NCI-H345 treated with DMSO at 0.1 percent for 48 hours (cell line): ENCODE data around the gene ZSCAN12.

Experiments
- DNase-seq: peaks from one replicate; lab custom pipeline; 2025; ENCODE audit not compliant: unreplicated experiment; lab: John Stamatoyannopoulos, UW

The ZSCAN12 gene

DNA sequence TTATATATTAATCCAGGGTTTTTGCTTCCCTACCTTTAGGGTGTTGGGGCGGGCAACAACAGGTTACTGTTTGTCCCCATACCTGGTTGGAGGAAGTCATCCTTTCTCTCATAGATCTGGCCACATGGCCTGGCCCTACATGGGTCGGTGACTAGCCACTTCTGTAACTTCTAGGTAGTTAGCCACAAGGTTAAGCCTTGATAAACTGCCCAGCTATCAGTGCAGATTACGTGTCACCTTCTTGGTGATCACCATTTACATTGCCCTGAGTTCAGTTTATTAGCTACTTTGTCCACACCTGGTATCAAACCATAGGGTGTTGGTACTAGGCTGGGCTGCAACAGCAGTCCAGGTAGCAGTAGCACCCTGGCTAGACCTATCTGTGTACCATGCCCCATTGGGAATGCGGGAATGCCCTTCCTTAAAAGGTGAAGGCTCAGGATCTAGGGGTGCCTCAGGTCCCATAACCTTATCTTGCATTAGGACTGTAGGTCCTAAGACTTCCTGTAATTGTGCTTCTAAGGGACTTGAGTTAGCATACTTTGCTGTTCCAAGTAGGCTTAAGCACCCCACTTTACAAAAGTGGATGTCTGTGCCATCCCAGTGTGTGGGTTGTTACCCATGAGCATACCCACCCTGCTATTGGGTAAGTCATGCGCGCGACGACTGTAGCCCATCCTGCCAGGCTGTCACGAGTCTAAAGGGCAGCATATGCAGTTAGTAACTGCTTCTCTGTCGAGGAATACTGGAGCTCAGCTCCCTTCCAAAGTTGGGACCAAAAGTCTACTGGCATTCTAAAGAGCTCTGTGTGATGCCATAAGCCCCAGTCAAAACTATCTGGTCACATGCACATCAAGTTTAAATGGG, 44.6 kb downstream of the ZSCAN12 start:
- no peak for DNase-seq

DNA sequence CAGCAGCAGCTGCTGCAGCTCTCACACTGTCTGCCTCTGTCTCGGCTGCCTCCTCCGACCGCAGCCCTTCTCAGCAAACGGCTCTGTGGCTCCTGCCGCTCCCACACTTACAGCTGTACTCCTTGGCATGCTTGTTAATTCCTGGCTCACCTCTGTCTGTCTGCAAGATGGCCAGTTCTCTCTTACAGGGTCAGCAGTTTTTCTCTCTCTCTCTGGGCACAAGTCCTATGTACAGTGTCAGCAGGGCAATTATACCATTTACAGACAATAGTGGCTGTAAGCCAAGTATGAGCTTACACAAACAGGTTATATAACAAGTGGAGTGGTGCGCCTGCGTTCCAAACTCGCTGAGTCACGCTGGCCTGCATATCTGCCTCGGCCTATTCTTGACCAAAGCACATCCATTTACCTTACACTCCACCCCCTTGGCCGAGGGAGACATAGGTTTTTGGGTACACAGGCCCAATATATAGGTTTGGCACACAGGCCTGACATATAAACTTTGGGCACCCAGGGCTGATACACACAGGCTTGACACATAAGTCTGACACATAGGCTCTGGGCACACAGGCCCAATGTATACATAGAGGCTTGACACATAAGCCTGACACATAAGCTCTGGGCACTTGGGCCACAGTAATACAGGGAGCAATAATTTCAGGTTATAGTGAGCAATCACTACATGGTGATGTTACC, 45.4 kb downstream of the ZSCAN12 start:
- no peak for DNase-seq

DNA sequence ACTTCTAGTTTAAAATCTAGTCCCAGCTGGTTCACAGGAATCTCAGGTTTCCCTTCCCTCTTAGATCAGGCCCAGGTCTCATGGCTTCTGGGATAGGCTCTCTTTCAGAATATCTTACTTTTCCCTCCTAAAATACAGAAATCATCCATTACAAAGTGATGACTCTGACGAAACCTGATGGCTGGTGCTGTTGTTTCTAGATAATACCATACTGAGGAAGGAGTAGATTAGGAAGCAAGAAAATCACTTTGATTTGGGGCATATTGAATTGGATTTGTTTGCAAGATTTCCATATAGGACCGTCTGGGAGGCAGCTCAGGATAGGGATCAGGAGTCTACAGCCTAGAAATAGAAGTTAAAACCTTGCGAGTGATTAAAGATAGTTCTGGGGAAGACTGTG, 46.2 kb downstream of the ZSCAN12 start:
- no peak for DNase-seq

DNA sequence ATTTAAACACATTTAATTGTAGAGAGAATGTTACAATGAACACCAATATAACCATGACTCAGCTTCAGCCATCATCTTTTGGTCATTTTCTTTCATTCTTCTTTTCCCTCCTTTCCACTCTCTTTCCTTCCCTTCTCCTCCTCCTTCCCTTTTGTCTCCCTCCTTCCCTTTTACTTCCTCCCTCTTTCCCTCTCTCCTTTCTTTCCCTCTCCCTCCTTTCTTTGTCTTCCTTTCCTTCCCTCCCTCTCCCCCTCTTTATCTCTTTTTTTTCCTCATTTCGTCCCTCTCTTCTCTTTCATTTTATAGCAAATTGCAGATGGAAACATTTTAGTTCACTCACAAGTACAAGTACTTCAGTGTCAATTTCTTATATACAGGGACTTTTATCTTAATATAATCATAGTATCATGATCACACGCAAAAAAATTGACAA, 48.0 kb downstream of the ZSCAN12 start:
- no peak for DNase-seq

DNA sequence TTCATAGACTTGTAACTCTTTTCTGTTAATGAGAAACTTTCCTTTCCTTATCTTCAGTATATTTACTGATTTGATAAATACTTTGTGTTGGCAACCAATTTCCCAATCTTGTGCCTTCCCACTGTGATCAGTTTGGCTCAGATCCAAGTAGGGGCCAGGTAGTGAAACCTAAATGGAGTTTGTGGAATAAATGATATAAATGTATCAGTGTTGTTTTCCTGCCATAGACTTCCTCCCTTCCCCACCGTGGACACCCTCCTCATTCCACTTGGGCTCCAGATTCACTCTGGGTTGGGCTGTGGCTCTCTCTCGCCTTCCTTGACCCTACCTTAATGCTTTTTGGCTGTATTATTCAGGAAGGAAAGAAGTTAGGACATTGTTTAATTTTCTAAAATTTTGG, 48.5 kb downstream of the ZSCAN12 start:
- DNase-seq = no peak

DNA sequence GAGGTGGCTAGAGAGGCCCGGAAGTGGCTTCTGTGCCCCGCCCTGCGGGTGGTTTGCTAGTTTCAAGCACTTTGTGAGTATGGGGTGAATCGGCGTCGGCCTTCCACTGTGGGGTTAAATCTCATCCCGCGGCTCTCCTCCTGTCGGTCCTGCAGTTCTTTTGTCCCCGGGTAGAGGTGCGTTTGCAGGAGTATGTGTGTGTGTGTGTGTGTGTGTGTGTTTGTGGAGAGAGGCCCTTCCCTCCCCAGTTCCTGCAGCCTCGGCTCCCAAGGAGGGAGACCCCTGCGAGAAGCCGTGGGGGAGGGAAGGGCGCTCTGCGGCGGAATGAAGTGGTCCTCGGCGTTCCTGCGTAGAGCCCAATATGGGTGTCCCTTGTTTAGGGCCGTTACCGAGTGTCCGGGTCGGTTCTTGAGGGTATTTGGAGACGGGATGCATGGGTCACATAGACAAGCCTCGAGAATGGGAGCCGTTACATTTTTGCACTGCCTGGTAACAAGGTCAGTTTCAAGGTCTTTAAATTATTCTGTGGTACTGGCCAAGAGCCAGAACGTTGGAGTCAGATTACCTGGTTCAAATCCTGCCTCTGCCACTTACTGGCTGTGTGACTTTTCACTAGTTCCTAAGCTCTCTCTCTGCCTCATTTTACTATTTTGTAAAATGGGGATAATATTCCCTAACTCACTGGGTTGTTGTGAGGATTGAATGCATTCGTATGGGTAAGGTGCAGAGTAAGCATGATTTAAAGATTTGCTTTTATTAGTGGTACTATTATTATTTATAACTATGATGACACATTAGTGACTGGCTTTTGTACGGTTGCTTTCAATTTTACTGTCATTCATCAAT, 49.4 kb downstream of the ZSCAN12 start, which contains the start of gene ZKSCAN3:
ZKSCAN3 (plus strand) TSS at position 56 of the 846 bp plus-strand sequence. CDS start 9,640 bp downstream, outside the sequence.
- peak; percentile 87 for DNase-seq

DNA sequence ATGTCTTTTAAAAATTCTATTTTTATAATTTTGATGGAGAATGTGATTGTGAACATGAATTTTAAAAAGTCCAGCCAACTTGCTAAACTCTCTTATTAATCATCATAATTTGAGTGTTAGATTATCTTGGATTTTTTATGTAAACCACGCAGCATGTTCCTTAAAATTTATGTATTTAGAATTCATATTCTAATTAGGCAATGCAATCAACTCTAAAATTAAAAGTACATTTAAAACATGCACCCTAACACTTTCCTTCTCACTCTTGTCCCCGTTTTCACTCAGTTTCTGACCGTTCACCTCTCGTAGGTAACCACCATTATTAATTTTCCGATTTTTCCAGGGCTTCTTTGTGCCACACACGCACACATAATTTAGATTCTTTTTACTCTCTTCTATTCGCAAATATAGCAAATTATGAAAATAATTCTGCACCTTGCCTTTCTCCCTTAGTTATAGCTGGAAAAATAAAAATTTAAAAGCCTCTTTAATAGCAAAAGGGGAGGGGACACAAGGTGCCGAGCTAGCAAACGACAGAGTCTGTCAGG, 50.1 kb downstream of the ZSCAN12 start:
- no peak for DNase-seq

DNA sequence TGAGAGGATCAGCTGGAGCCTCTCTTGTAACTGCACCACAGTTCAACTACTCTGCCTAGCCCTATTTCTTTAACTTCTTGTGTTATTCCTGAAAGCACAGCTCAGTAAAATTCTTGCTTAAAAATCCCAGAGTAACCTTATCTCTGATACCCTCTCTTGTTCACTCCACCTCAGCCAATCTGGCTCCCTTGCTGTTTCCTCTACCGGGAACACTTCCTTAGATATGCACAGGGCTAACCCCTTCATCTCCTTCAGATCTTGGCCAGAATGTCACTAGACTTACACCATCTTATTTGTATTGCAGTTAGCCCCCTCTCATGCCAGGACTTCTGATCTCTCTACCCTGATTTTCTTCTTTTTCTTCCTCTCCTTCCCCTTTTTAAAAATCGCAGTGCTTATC, 52.4 kb downstream of the ZSCAN12 start:
- no peak for DNase-seq

DNA sequence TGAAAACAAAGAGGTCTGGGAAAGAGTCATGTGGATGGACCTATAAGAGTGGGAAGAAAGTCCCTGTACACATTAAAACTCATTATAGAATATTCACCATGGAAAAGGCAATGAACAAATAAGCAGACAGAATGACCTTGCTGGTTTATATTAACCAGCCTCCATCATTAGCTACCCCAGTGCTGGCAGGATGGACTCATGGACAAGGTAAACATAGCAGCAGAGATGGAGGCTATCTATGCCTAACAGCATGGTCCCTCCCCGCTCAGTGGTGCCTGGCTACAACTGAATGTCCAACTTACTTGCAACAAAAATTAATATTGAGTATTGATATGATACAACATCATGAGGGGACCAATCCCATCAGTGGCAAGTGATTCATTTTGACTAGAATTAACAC, 54.3 kb downstream of the ZSCAN12 start:
- no peak for DNase-seq

DNA sequence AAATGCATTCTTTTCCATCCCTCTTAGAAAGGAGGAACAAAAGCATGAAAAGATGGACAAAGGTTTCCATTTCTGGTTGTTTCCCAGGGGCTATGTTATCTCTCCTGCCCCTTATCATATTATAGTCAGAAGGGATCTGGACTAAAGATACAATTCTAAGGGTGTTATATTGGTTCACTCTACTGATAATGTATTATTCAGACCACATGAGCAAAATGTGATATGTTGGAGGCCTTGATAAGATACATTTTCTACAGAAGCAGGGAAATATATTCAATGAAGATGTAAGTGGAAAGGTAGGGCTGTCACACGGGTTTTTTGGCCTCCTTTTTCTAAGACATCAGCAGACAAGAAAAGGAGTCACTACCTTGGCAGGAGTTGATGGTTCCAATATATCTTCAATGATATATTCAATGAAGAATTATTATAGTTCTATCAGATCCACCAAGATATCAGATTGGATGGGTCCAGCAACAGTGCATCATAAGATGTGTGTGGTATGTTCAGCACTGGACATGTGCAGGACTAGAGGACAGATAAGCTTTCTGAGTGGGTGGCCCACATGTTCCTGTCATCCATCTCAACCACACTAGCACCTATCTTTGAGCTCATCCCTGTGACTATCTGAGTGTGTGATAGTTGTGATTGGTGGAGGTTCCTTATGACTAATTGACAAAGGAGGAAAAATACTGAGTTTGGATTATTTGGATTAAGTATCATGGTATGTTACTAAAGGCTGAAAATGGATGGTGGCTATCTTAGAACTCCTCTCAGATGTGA, 55.5 kb downstream of the ZSCAN12 start:
- DNase-seq = no peak

DNA sequence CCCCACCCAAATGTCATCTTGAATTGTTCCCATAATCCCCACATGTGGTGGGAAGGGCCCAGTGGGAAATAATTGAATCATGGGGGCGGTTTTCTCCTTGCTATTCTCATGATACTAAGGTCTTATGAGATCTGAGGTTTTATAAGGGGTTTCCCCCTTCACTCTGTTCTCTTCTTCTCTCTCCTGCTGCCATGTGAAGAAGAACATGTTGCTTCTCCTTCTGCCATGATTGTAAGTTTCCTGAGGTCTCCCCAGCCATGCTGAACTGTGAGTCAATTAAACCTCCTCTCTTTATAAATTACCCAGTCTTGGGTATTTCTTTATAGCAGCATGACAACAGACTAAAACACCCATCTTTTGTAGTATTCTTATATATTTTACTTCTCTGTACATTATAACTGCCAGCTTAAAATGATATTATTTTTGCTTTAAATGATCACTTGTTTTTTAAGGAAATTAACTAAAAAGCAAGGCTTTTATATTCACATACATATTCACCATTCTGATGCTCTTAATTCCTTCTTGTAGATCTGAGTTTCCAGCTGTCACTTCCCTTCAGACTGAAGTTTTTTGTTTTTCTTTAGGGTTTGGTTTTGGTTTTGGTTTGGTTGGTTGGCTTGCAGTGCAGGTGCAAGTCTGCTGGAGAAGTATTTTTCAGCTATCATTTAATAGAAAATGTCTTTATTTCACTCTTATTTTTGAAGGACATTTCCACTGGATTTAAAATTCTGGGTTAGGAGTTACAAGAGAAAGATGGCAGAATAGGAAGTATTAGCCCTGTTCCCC, 59.0 kb downstream of the ZSCAN12 start:
- no peak for DNase-seq

DNA sequence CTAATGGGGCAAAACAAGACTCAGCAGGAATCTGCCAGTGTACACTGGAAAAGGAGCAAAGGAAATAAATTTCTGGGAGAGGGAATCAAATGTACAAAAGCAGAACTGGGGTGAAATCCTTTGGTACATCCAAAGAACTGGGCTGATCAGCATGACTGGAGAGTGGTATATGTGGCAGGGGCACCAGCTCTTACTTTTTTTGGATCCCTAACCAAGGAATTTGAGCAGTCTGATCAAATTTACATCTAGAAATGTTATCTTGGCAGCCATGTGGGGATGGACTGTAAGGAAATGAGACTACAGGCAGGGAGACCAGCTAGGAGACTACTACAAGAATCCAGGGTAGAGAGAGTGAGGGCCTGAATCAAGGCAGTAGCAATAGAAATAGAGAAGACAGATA, 62.4 kb downstream of the ZSCAN12 start:
- no peak for DNase-seq

DNA sequence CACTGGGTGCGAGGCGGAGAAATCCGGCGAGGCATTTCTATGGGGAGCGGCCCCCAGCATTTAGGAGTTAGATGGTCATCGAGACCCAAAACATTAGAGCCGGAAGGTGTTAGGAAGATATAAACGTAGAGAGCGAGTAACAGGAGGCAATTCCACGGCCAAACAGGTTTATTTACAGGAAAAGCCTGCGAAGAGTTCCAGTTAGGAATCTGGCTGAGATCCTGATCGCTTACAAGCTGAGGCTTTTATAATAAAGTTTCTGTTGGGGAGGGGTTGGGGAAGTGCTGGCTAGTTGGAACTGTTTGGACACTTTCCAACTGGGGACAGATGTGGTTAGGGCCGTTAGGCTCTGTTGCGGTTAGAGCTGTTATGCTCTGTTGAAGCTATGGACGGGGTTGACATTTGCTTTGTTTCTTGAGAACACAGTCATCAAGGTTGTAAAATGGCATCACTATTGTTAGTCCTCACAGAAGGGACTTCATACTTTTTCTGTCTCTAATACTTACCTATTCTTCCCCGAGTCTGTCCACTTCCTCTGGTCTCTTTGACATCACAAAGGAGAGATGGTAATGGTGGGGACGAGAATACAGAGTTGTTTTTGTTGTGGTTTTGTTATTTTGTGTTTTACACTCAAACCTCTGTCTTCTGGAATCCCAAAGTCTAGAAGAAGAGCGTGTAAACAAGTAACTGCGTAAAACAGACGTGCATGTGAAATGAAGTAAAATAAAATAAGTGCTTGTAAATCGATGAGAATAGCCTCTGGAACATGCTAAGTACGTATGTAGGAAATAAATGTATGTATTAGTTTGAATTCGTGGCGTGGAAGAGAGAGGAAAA, 63.0 kb downstream of the ZSCAN12 start:
- no peak for DNase-seq

DNA sequence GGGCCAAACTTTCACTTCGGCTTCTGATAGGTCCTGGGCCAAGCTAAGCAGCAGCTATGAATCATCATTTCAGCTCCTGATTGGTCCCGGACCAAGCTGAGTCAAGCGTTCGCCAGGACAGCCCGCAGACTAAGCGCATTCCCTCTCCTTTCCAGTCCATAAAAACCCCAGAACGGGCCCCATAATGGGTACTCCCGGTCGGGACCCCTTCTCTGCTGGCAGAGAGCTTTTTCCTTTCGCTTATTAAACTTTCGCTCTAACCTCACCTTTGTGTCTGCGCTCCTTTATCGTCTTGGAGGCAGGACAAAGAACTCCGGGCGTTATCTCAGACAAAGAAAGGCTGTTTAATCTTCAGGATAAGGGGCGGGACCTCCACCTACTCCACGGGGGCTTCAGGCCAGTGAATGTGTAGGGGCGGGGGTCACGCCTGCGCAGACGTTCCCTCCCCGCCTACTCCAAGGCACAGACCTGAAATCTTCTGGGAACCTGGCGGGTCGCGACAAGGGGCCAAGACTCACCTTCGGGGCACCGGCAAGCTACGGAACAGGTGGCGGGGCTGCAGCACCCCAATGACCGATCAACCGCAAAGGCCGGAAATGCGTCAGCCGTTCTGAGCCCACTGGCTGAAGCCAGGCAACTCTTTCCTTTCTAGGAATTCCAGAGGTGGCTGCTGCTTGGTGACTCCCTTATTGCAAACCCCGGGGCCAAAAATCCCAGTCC, 63.8 kb downstream of the ZSCAN12 start, which contains the start of gene ZSCAN31:
ZSCAN31 (minus strand) TSS at position 585 of the 720 bp plus-strand sequence. CDS start 6,465 bp downstream, outside the sequence.
- DNase-seq = peak; percentile 85

DNA sequence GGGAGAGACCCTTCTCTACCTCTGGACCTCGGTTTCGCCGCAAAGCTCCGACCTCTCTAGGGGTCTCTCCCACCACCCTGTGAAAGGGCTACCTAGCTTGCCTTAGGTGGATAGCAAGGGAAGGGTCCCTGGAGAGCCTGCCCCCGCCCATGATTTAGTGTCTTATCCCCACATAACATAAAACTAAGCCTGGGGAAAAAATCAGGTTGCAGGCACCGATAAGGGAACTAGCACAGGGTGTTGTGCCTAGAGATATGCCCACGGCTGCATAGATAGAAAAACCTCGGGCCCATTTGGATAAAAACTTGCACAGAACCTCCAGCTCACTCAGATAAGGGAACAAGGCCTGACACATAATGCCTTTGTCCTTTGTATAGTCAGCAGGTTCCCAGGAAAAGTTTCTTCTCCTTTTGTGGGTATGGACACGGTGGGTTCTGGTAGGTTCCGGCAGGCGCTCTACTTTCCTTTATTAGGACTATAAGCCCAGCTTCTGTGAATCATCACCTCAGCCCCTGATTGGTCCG, 64.4 kb downstream of the ZSCAN12 start:
- DNase-seq = no peak

DNA sequence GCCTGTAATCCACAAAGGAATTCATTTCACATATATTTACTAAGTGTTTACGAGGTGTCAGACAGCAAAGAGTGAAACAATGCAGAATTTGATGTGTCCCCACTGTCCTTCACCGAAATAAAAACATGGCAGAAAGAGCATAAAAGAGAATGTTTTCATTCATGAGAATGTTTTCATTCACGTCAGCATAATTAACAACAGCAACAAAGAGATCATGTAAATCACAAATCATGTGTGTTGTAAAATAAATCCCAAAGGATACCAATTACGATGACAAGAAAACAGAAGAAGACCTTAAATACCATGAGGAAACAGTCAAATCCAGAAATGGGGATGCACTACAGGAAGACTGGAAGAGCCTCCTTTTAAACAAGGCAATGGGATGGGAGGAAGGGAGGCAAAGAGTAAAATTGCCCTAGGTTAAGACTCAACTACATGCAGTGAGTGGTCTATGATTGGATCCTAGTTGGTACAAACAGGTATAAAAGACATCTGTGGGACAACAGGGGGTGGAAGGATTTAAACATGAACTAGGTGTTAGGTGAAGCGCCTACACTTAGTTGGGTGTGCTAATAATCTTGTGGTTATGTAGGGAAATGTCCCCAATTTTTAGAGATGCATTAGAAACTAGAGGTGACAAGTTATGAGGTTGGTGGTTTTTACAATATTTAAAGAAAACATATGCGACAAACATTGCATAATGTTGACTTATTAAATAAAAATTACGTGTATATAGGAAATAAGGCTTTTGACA, 65.1 kb downstream of the ZSCAN12 start:
- DNase-seq = no peak

DNA sequence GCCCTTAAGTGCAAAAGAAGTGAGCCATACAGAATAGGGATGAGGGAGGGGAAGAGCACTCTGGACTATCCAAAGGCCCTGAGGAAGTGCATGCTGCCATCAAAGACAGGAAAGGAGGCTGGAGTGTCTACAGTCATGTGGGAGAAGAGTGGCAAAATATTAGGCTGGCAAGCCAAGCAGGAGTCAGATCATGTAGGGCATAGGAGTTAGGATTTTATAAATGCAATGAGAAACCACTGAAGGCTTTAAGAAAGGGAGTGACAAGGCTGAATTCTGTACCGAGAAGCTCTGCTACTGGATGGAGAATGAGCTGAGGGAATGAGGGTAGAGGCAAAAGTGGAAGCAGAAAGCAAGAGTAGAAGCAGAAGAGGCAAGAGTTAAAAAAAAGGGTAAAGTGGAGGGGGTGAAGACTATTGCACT, 65.9 kb downstream of the ZSCAN12 start:
- no peak for DNase-seq
